Femur (tissue), 1 donor: ENCODE measurements around the gene ACTA1.
"Not testable (repeated sequence)": the region's sequence is repeated elsewhere in the genome, so short reads cannot be mapped to it uniquely, and the experiment has no call there.

Source experiments
- DNase-seq: peaks from one replicate; pipeline ENCODE4 v3.0.0-alpha.2; 2017

Gene ACTA1

GRCh38 chr1:229407206-229408026 is 26.5 kb downstream of the ACTA1 start:
- DNase-seq = no peak

DNA sequence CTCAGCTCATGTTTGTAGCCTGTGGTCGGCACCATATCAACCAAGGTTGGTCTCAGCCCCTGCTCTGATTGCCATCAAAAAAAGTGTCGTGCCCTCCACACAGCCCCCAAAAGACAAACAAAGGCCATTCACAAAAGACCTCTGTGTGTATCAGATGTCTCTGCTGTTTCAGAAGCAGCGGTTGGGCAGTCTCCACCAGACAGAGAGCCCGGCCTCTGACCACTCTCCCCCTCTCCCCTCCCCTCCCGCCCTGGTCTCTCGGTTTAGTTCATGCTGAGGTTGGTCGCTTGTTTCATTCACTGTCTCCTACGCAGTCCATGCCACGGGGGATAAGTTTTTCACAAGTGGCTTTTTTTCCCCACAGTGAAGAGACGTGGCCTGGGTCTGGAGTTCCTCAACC is 27.1 kb downstream of the ACTA1 start:
- DNase-seq = no peak

DNA sequence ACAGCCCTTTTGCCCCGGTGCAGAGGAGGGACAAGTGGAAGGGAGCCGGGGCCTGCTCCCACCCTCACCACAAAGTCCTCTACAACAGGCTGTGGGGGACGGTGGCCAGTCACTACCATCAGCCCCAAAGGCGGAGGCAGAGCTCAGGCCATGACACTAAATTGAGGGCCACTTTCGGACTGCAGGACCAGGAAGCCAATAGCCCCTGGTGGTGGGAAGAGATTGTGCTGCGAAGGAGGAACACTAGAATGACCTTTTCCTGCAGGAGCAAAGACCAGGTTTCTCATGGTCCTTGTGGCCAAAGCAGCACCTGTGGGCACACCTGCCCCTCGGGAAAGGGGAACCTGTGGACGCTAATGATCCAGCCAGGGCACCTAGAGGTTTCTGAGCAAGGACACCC is 30.3 kb downstream of the ACTA1 start:
- no peak for DNase-seq

- DNase-seq = no peak
These were observed 30.9 kb downstream of the ACTA1 start for GRCh38 chr1:229402993-229403392.

DNA sequence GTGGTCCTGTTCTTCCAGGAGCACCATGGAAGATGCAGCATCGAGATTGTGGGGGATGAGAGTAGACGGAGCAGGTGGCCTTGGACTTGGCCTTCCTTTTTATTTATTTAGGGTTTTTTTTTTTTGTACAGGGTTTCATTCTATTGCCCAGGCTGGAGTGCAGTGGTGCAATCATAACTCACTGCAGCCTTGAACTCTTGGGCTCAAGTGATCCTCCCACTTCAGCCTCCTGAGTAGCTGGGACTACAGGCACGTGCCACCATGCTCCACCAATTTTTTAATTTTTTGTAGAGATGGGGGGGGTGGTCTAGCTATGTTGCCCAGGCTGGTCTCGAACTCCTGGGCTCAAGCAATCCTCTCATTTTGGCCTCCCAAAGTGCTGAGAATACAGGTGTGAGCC is 31.6 kb downstream of the ACTA1 start:
- not testable (repeated sequence) for DNase-seq

DNA sequence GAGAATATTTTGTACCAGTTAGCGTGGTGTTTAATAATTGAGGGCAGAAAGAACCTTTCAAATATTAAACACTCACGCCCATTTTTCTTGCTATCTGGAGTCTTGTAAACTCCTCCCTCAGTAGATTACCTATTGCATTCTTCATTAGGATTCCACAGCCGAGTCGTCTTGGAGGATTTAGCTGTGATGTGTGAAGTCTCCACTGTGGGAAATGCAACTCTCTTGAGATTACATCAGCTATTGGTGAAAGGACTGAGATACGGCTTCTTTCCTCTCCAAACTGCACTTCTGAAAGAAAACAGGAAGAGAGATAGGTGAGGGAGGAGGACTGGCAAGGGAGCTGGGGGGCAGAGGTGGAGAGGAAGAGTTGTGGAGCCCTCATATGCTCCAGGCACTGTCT is 36.1 kb downstream of the ACTA1 start:
- no peak for DNase-seq

DNA sequence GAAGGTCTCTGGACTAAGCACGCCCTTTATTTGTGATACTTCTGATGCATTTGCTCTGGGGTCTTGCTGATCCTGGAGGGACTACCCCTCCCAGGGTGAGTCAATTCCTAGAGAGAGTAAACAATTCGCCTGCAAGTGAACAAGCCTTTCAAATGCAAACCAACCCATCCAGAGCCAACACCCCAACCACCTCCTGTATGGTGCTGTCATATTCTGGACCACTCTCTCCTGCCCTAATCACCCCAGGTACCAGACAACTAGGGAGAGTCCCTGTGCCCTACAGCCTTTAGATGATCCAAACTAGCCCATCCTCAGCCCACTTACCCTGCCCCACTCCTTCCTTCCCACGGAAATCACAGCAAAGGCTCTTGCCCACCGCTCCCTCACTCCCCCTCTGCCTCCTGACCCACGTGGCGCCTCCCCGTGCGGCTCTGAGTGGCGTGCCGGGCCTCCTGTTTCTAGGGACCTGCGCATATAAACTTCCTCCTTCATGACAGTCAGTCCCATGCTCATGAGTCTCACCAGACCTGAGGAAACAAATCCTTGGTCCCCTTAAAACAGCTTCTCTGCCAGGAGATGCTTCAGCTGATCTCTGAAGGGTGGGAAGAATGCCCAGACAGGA is 37.2 kb downstream of the ACTA1 start:
- DNase-seq = no peak

- not testable (repeated sequence) for DNase-seq
These were observed 39.4 kb downstream of the ACTA1 start for GRCh38 chr1:229394517-229394916.

GRCh38 chr1:229392936-229393335 is 41.0 kb downstream of the ACTA1 start:
- DNase-seq = no peak

- DNase-seq = no peak
These were observed 43.8 kb downstream of the ACTA1 start for GRCh38 chr1:229390130-229390529.

DNA sequence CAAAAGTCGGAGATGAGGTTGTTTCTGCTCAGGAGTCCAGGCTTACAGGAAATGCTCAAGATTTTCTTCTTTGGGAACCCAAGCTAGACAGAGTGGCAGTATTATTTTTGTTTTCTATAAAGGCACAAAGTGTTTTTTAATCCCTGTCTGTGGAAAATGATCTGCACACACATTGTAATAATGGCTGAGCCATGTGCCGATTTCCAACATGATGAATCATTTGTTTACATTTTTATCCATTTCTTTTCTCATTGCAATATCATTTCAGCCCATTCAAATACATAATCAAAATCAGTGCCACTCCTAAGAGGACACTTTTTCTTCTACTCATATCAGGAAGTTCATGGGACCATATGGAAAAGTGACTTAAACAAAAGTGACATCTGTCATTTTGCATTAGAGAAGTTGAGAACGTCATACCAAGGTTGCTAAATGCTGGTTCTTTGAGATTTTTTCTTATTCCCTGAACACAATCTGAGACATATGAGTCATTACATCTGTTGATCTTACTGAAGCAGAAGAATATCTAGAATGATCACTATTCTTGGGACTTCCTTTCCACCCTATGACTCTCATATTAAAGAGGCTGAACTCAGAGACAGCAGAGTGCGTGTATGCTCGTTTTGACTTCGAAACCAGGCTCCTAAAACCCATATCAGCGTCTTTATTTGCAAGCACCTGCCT is 44.9 kb downstream of the ACTA1 start:
- no peak for DNase-seq

GRCh38 chr1:229385853-229386456 is 47.9 kb downstream of the ACTA1 start:
- no peak for DNase-seq

DNA sequence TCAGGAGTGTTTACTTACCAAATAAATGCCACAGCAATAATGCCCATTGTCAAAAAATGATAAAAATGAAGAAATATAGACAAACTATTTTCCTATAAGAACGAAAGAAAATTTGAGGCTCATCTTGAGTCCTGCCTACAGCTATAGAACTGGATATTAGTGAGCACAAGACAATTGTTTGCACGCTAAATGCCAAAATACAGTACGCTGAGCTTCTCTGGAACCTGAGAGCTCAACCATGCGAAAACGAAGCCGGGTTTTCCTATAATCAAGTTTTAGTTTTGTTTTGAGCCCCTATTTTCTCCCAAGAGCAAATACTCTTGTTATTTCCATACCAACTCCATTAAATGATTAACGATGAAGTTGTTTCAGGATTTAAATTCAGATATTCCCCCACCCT is 49.1 kb downstream of the ACTA1 start:
- DNase-seq = no peak

GRCh38 chr1:229383961-229384360 is 49.9 kb downstream of the ACTA1 start:
- DNase-seq = no peak

DNA sequence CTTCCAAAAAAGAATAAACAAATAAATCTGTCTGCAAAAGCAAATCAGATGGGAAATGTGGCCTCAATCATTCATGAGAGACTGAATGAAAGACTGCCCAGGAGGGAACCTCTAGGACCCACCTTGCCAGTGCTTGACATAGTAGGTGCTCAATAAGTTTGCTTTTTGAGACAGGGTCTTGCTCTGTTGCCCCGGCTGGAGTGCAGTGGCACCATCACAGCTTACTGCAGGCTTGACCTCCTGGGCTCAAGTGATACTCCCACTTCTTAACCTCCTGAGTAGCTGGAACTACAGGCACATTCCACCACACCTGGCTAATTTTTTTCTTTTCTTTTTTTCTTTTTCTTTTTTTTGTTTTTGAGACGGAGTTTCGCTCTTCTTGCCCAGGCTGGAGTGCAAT is 50.7 kb downstream of the ACTA1 start:
- no peak for DNase-seq
